HG03103 (cell line): ENCODE data around the gene TIAM1.

Source experiments
- ATAC-seq: cut with Tn5 transposase; IDR thresholded peaks from one replicate; pipeline ENCODE4 v1.9.1; 2021; ENCODE audit warnings: low read depth; ENCODE audit not compliant: unreplicated experiment

TIAM1 gene

GRCh38 chr21:31356440-31356839 lies 12.4 kb upstream of the TIAM1 start:
- no peak for ATAC-seq

- ATAC-seq, result no peak
Observed at GRCh38 chr21:31354604-31355443, 10.8 kb upstream of the TIAM1 start.

GRCh38 chr21:31354122-31354521 lies 10.1 kb upstream of the TIAM1 start:
- no peak for ATAC-seq

- no peak for ATAC-seq
Observed at GRCh38 chr21:31352836-31353235, 8.8 kb upstream of the TIAM1 start.

- ATAC-seq, result no peak
Observed at GRCh38 chr21:31351960-31352359, 7.9 kb upstream of the TIAM1 start.

GRCh38 chr21:31351438-31351837 lies 7.4 kb upstream of the TIAM1 start:
- ATAC-seq, result no peak

GRCh38 chr21:31349208-31349607 lies 5.1 kb upstream of the TIAM1 start:
- ATAC-seq, result no peak

GRCh38 chr21:31348188-31348587 lies 4.1 kb upstream of the TIAM1 start:
- no peak for ATAC-seq

- ATAC-seq, result no peak
Observed at GRCh38 chr21:31347435-31348032, 3.5 kb upstream of the TIAM1 start.

GRCh38 chr21:31346256-31346821 lies 2.3 kb upstream of the TIAM1 start:
- ATAC-seq, result no peak

- no peak for ATAC-seq
Observed at GRCh38 chr21:31345136-31345535, 1.1 kb upstream of the TIAM1 start.

- ATAC-seq, result no peak
Observed at GRCh38 chr21:31343030-31343510, 991 bp downstream of the TIAM1 start.

GRCh38 chr21:31342348-31342747 lies 1.7 kb downstream of the TIAM1 start:
- no peak for ATAC-seq

GRCh38 chr21:31340942-31341487 lies 3.0 kb downstream of the TIAM1 start:
- no peak for ATAC-seq

- no peak for ATAC-seq
Observed at GRCh38 chr21:31340514-31340913, 3.5 kb downstream of the TIAM1 start.

GRCh38 chr21:31339721-31340120 lies 4.3 kb downstream of the TIAM1 start:
- no peak for ATAC-seq

GRCh38 chr21:31338908-31339368 lies 5.1 kb downstream of the TIAM1 start:
- ATAC-seq, result no peak

- no peak for ATAC-seq
Observed at GRCh38 chr21:31337996-31338907, 5.8 kb downstream of the TIAM1 start.

GRCh38 chr21:31337086-31337485 lies 7.0 kb downstream of the TIAM1 start:
- no peak for ATAC-seq

- ATAC-seq, result no peak
Observed at GRCh38 chr21:31336739-31337040, 7.4 kb downstream of the TIAM1 start.
